HG03196 (cell line): ENCODE results near the gene OARD1.
"Not testable (repeated sequence)": the region's sequence is repeated elsewhere in the genome, so short reads cannot be mapped to it uniquely, and the experiment has no call there.

Experiments used
- ATAC-seq: cut with Tn5 transposase; IDR thresholded peaks from one replicate; pipeline ENCODE4 v1.9.1; 2021; ENCODE audit not compliant: unreplicated experiment

Gene OARD1

GRCh38 chr6:41071923-41072835 lies at the start of gene OARD1:
OARD1 (minus strand) TSS chr6:41072356; CDS start chr6:41071634, 722 bp downstream.
- peak; percentile 76 for ATAC-seq

- no peak for ATAC-seq
Observed at GRCh38 chr6:41120058-41120457, 47.9 kb upstream of the OARD1 start.

- no peak for ATAC-seq
Observed at GRCh38 chr6:41119508-41119907, 47.4 kb upstream of the OARD1 start.

- ATAC-seq, result not testable (repeated sequence)
Observed at GRCh38 chr6:41115027-41115426, 42.9 kb upstream of the OARD1 start.

- ATAC-seq, result no peak
Observed at GRCh38 chr6:41111017-41111416, 38.9 kb upstream of the OARD1 start.

GRCh38 chr6:41103847-41104246 lies 31.7 kb upstream of the OARD1 start:
- no peak for ATAC-seq

- no peak for ATAC-seq
Observed at GRCh38 chr6:41100871-41101287, 28.7 kb upstream of the OARD1 start.

GRCh38 chr6:41098366-41098765 lies 26.2 kb upstream of the OARD1 start:
- ATAC-seq, result no peak

- no peak for ATAC-seq
Observed at GRCh38 chr6:41097467-41098090, 25.4 kb upstream of the OARD1 start.

- no peak for ATAC-seq
Observed at GRCh38 chr6:41093729-41094128, 21.6 kb upstream of the OARD1 start.

- ATAC-seq, result no peak
Observed at GRCh38 chr6:41092421-41093140, 20.4 kb upstream of the OARD1 start.

GRCh38 chr6:41090841-41091761 lies 18.9 kb upstream of the OARD1 start:
- no peak for ATAC-seq

- ATAC-seq, result no peak
Observed at GRCh38 chr6:41088451-41088850, 16.3 kb upstream of the OARD1 start.

- no peak for ATAC-seq
Observed at GRCh38 chr6:41085182-41085581, 13.0 kb upstream of the OARD1 start.

- no peak for ATAC-seq
Observed at GRCh38 chr6:41083072-41083471, 10.9 kb upstream of the OARD1 start.

- no peak for ATAC-seq
Observed at GRCh38 chr6:41080621-41081020, 8.5 kb upstream of the OARD1 start.

GRCh38 chr6:41079080-41079479 lies 6.9 kb upstream of the OARD1 start:
- ATAC-seq, result no peak

GRCh38 chr6:41078101-41078500 lies 5.9 kb upstream of the OARD1 start:
- ATAC-seq, result no peak

- no peak for ATAC-seq
Observed at GRCh38 chr6:41077536-41077935, 5.4 kb upstream of the OARD1 start.
